ENCODE results near the gene DDX17. TPM values are rescaled to one million over a fixed set of nuclear protein-coding genes. Genes with fewer than 3 reads are reported as not detected.

The DDX17 gene
- total and polyA plus RNA-seq, 8 donors, result 164 to 331 (median 206) TPM

GRCh38 chr22:38460426-38460840 is 45.7 kb downstream of the DDX17 start:
- Histone ChIP-seq H3K9me3 (no peaks in the 10 kb centered on the region), H3K4me3 (no peak overlapping the region), H3K27me3 (no peaks in the 10 kb centered on the region), H3K4me1 (peaks cover 0 to 5% (median 0%) of the 10 kb centered on the region in 3 donors), H3K27ac (no peak overlapping the region), H3K36me3 (no peaks in the 10 kb centered on the region)
- WGBS, 2 donors, result 47 to 54% methylated on average over 8 of the region's 8 CpGs
- intact Hi-C loops (cut with DNase I), result no loop called here
- no peak for FAIRE-seq
- no peak for TF ChIP-seq CTCF (IDR thresholded peaks at IDR 0.05)
- peak in 1 of 6 donors; percentile 6 for DNase-seq
- no peak for ATAC-seq

DNA sequence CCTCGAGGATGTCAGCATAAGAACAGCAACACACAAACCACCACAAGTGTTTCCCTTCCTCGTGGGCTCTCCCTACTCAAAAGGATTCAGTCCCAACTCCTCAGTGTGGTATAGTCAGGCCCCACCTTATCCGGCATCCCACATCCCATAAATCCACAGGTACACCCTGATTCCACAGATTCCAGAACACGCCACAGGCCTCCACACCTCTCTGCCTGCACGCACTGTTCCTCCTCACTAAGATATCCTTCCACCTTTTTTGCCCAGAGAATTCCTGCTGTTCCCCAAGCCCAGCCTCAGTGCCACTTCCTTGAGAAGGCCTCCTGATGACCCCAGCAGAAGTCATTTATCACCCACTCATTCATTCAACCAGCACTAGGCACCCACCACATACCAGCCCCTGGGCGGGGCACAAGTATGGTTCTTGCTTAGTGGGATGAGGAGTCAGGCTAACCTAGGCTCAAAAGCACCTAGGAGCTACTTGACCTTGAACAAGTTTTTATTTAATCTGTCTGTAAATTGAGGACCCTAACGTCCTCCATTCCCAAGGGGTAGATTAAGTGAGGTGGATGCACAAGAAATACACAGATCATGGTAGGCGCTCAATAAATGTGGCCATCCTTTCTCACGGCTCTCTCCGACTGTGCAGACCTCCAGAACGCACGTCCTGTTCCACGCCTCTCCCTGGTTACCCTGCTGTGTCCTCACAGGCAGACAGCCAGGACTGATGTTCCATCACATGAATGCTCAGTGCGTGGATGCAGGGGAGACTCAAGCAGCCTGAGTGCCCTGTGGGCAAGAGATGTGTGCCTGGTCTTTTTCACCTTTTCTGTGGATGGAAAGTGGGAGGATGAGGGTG is 49.0 kb downstream of the DDX17 start:
- H3K36me3 ChIP-seq, result no peaks in the 10 kb centered on the region
- no peaks in the 10 kb centered on the region for H3K27me3 ChIP-seq
- H3K4me3 ChIP-seq, result no peak overlapping the region
- TF ChIP-seq CTCF (IDR thresholded peaks at IDR 0.05), result no peak
- H3K4me1 ChIP-seq, result peaks cover 0 to 4% (median 0%) of the 10 kb centered on the region in 3 donors
- no peak overlapping the region for H3K27ac ChIP-seq
- no peaks in the 10 kb centered on the region for H3K9me3 ChIP-seq
- WGBS, 2 donors, result 81 to 84% methylated on average over 14 of the region's 14 CpGs
- DNase-seq (no peak), FAIRE-seq (no peak), ATAC-seq (no peak)
- intact Hi-C loops (cut with DNase I), result no loop called here

GRCh38 chr22:38456272-38456835 is 49.8 kb downstream of the DDX17 start:
- FAIRE-seq (no peak), DNase-seq (no peak), ATAC-seq (no peak)
- intact Hi-C loops (cut with DNase I), result no loop called here
- H3K36me3 ChIP-seq, result no peaks in the 10 kb centered on the region
- no peak for TF ChIP-seq CTCF (IDR thresholded peaks at IDR 0.05)
- H3K27ac ChIP-seq, result no peak overlapping the region
- H3K9me3 ChIP-seq, result no peaks in the 10 kb centered on the region
- WGBS, 2 donors, result 55 to 60% methylated on average over 17 of the region's 17 CpGs
- H3K4me1 ChIP-seq, result no peaks in the 10 kb centered on the region
- H3K27me3 ChIP-seq, result no peaks in the 10 kb centered on the region
- peak overlapping the region in 2 of 4 donors; percentile 40 to 45 for H3K4me3 ChIP-seq

DNA sequence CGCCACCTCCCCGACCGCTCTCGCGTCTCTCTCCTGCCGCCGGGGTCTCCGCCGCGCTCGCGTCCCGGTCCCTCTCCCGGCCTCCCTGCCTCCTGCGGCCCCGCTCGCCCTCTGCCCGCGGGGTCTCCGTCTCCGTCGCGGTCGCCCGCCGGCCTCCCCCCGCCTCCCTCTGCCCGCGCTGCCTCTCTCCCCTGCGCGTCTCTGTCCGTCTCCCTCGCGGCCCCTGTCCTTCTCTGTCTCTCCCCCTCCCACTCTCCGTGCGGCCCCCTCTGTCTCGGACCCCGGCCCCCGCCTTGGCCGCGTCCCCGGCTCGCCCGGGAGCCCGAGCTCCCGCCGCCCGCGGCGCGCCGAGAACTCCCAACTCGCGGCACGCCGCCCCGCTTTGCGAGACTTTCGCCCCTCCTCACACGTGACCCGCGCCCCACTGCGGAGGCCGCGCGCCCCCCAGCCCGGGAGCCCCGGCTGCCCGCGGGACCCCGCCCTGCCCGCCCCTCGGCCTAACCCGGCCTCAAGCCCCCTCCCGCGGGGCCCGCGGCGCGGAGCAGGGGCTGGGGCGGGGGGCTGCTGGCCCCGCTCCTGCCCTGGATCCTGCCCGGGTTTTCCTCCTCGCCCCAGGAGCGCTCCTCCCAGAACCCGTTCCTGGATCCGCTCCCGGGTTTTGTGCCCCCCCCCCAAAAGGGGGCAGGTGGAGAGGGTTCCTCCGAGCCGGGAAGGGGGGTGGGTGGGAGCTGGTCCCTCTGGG is 50.4 kb downstream of the DDX17 start:
- H3K4me3 ChIP-seq, result peak overlapping the region in 3 of 4 donors; percentile 12 to 45 (median 40)
- no peak for TF ChIP-seq CTCF (IDR thresholded peaks at IDR 0.05)
- H3K36me3 ChIP-seq, result no peaks in the 10 kb centered on the region
- H3K4me1 ChIP-seq, result no peaks in the 10 kb centered on the region
- peak in 2 of 4 donors; percentile 45 to 48 for ATAC-seq
- FAIRE-seq, result no peak
- 0 to 2% methylated on average over 46 to 90 of the region's 90 CpGs for WGBS, 2 donors
- H3K9me3 ChIP-seq, result no peaks in the 10 kb centered on the region
- no peaks in the 10 kb centered on the region for H3K27me3 ChIP-seq
- H3K27ac ChIP-seq, result no peak overlapping the region
- peak in 2 of 6 donors; percentile 54 to 62 for DNase-seq
- intact Hi-C loops (cut with DNase I), result no loop called here

Data from pancreas (tissue), 10 donors.